ENCODE data around the gene TYRP1.

DNA sequence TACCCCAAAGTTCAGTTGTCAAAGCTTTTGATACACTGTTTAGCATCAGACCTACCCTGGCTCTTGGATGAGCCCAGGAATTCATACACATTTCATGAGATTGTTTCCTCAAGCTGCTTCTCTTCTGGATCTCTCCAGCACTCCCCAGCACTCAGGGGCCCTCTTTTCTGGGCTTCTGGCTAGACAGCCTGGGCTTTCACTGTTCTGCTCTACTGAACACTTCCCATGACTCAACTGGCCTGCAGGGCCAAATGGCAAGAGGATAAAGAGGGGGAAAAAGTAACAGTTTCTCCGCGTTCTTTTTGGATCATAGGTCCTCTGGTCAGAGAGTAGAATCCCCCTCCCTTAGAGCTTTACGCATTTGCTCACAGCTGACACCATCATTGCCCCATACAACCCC, 60.7 kb downstream of the TYRP1 start:
- TF ChIP-seq, protein P1, sequence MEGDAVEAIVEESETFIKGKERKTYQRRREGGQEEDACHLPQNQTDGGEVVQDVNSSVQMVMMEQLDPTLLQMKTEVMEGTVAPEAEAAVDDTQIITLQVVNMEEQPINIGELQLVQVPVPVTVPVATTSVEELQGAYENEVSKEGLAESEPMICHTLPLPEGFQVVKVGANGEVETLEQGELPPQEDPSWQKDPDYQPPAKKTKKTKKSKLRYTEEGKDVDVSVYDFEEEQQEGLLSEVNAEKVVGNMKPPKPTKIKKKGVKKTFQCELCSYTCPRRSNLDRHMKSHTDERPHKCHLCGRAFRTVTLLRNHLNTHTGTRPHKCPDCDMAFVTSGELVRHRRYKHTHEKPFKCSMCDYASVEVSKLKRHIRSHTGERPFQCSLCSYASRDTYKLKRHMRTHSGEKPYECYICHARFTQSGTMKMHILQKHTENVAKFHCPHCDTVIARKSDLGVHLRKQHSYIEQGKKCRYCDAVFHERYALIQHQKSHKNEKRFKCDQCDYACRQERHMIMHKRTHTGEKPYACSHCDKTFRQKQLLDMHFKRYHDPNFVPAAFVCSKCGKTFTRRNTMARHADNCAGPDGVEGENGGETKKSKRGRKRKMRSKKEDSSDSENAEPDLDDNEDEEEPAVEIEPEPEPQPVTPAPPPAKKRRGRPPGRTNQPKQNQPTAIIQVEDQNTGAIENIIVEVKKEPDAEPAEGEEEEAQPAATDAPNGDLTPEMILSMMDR (IDR thresholded peaks at IDR 0.05; ENCODE audit: low read depth, low read length), result no peak
- TF ChIP-seq EZH2phosphoT487 (IDR thresholded peaks at IDR 0.05; ENCODE audit: low read depth), result no peak

Data from OCI-LY3 (cell line).